ENCODE measurements around the gene PHETA1.
"Not testable (repeated sequence)": the region's sequence is repeated elsewhere in the genome, so short reads cannot be mapped to it uniquely, and the experiment has no call there.

The PHETA1 gene

DNA sequence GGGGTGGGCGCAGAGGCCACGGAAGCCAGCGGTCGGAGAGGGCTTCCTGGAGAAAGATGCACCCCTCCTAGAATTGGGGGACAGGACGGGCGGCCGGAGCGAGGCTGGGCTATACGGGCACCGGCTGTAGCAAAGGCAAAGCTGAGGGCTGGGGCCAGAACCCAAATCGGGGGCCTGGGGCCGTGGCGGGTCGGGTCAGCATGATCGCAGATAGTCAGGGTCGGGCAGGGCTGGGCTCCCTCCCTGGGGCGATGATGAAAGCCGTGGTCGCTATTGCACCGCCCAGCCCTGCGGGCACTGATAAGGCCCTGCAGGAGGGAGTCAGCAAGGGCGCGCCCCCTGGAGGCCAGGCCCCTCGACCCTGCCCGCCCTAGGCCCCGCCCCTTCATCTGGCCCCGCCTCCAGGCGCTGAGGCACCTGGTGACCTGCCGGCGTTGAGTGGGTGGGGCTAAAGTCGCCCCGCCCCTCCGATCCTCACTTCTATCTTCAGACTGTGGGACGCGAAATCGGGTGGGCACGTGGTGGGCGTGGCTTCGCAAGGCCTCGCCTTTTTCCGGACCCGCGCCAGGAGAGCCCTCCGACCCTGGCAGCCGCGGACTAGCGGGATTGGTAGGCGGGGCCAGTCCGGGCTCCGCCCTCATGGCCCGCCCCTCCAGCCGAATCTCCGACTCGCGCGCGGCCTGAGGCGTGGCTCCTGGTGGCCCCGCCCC, 36.4 kb upstream of the PHETA1 start:
- peak; percentile 95 for DNase-seq

DNA sequence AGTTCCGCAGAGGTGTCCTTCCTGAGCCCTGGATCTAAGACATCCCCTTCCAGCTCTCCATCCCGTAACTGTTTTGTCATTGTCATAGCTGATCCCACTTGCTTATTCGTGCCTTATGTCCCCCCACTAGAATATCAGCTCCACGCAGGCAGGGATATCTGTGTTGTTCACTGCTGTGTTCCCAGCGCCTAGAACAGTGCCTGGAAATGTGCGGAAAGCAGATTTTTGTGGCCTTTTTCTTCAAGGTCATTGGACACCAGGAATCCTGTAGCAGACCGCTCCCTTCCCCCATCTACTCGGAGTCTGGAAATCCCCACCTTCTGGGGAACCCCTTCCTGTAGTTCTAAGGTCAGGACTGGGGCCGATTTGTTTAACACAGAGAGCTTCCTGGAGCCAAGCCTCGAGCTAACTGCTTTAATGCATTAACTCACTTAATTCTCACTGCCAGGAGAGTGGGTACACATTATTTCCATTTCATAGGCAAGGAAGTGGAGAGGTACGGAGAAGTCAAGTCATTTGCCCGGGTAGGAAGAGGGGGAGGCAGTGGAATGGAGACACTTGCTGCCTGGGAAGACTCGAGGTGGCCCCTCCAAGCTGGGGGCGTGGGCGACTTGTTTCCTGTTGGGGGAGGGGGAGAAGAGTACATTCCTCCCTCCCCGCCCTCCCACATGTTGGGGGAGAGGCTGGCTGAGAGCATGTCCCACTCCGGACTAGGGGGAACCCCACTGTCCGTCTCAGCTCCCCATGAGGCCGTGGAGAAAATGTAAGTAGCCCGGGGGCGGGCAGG, 35.7 kb upstream of the PHETA1 start:
- DNase-seq, result no peak

GRCh38 chr12:111402490-111402824, 33.6 kb upstream of the PHETA1 start:
- not testable (repeated sequence) for DNase-seq

DNA sequence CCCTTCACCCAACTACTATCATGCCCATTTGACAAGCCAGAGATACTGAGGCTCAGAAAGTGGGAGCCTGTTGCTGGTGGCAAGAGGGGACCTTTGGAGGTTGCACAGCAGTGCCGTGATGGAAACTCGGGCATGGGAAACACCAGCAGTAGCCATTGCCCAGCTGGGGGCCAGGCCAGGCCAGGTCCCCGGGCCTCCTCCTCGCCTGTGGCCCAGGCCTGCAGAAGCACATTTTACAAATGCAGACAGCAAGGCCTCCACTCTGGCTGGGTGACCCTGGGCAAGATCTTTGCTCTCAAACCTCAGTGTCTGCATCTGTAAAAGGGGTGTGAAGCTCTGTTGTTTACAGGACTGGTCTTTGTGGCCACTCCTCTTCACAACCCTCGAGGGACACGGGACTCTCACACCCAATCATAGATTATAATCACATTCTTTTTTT, 32.3 kb upstream of the PHETA1 start:
- DNase-seq, result no peak

- not testable (repeated sequence) for DNase-seq
Observed at GRCh38 chr12:111399741-111400404, 31.0 kb upstream of the PHETA1 start.

DNA sequence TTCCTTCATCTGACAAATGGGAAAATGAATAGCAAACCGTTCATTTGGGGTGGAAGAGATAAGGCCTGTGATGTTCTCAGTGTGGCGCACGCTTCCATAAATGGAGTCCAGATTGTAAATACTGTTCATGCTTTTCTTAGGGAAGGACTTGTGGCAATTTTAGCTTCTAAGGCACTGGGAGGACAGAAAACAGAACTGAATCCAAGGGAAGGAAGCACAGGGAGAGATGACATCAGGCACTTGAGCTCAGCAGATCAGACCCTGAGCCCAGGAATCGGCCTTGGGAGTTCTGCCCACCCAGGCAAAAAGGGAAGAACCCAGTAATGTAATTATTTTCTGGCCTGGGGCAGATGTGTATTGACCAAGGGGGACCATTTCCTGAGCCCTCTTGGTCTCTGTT, 29.6 kb upstream of the PHETA1 start:
- no peak for DNase-seq

GRCh38 chr12:111396726-111397445, 28.0 kb upstream of the PHETA1 start:
- DNase-seq, result peak; percentile 75

- not testable (repeated sequence) for DNase-seq
Observed at GRCh38 chr12:111396271-111396670, 27.4 kb upstream of the PHETA1 start.

DNA sequence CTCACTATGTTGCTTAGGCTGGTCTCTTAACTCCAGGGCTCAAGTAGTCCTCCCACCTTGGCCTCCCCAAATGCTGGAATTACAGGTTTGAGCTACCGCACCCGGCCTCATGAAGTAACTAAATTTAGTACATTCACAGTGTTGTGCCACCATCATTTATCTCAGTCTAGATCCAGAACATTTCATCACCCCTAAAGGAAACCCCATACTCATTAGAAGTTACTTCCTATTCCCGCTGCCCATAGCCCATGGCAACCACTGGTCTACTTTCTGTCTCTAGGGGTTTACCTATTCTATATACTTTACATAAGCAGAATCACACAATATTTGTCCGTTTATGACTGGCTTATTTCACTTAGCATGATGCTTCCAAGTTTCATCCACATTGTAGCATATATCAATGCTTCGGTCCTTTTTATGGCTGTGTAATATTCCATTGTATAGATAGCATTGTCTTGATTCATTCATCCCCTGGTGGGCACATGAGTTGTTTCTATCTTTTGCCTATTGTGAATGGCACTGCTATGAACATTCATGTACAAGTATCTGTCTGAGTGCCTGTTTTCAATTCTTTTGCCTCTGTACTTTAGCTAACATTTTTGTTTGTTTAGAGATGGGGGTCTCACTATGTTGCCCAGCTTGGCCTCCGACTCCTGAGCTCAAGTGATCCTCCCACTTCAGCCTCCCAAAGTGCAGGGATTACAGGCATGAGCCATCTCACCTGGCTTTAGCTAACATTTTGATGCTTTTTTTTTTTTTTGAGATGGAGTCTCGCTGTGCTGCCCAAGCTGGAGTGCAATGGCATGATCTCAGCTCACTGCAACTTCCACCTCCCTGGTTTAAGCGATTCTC, 26.7 kb upstream of the PHETA1 start:
- DNase-seq, result no peak

- DNase-seq, result no peak
Observed at GRCh38 chr12:111394480-111394879, 25.6 kb upstream of the PHETA1 start.

DNA sequence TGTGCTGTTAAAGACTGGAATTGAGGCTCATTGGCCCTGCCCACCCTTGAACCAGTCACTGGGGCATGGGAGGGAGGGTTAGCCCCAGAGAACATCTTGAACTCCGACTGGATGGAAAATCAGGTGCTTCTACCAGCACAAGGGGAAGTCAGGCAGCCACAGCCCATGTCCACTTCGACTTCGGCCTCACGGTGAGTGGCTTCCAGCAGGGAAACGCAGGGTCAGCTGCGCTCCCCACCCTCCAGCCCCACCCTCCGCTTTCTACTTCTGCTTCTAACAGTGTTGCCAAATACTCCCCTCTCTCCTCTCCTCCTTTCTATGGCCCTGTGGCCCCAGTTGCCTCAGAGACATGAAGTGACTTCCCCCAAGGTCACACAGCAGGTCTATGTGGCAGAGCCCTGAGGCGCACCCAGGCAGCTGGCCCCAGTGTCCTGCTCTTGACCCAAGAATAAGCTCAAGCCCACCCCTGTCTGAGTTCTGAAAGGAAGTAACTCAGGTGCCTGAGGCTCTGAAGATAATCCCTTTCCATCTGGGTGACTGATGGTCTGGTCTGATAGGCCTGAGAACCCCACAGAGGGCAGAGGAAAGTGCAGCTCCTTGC, 24.9 kb upstream of the PHETA1 start:
- no peak for DNase-seq

DNA sequence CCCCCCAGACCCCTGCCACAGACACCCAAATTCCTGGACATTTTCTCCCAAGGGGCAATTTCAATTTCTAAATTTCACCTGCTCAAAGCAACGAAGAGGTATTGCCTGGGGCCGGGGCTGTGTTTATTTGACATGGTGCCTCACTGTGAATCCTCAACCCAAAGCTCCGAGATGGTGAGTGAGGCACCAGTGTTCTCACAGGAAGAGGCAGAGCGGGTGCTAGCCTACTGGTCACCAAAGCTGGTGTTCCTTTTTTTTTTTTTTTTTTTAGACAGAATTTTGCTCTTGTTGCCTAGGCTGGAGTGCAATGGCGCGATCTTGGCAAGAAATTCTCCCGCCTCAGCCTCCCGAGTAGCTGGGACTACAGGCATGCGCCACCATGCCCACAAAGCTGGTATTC, 22.0 kb upstream of the PHETA1 start:
- DNase-seq, result no peak

DNA sequence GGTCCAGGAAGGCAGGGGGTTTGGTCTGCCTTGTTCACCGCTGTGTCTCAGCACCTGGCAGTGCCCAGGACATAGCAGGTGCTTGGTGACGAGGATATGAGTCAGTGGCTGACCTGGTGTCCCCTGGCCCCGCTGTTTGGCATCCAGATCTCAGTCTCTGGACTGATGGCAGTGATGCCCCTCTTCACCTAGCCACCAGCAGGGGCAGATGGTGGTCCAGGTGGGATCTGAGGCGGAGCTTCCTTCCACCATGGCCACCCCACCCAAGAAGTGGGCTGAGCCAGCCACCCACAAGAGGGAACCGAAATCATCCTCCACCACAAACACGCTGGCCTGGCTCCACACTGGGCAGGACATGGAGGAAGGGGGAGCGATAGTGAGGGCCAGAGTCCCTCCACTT, 20.7 kb upstream of the PHETA1 start:
- DNase-seq, result no peak

- no peak for DNase-seq
Observed at GRCh38 chr12:111387747-111388323, 18.9 kb upstream of the PHETA1 start.

- no peak for DNase-seq
Observed at GRCh38 chr12:111386885-111387284, 18.0 kb upstream of the PHETA1 start.

DNA sequence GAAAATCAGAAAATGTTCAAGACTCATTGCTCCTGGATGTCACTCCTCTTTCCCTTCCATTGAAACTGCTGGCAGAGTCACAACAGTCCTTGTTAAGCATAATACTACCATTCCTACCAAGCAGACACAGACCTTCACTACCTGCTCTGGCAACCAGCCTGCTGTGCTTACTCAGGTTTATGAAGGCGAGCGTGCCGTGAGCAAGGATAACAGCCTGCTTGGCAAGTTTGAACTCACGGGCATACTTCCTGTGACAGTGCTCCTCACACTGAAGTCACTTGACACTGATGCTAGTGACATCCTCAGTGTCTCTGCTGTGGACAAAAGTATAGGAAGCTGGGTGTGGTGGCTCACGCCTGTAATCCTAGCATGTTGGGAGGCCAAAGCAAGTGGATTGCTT, 15.7 kb upstream of the PHETA1 start:
- no peak for DNase-seq

- no peak for DNase-seq
Observed at GRCh38 chr12:111379942-111380554, 11.2 kb upstream of the PHETA1 start.

DNA sequence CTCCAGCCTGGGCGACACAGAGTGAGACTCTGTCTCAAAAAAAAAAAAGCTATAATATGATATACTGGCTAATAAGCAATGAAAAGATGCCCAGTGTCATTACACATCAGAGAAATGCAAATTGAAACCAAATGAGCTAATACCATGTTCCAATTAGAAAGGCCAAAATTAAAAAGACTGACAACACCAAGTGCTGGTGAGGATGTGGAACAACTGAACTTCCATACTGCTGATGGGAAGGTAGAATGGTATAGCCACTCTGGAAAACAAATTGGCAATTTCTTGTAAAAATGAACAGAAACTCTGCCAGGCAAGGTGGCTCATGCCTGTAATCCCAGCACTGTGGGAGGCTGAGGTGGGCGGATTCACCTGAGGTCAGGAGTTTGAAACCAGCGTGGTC, 8.5 kb upstream of the PHETA1 start:
- DNase-seq, result no peak

GRCh38 chr12:111373231-111373630, 4.3 kb upstream of the PHETA1 start:
- DNase-seq, result not testable (repeated sequence)

DNA sequence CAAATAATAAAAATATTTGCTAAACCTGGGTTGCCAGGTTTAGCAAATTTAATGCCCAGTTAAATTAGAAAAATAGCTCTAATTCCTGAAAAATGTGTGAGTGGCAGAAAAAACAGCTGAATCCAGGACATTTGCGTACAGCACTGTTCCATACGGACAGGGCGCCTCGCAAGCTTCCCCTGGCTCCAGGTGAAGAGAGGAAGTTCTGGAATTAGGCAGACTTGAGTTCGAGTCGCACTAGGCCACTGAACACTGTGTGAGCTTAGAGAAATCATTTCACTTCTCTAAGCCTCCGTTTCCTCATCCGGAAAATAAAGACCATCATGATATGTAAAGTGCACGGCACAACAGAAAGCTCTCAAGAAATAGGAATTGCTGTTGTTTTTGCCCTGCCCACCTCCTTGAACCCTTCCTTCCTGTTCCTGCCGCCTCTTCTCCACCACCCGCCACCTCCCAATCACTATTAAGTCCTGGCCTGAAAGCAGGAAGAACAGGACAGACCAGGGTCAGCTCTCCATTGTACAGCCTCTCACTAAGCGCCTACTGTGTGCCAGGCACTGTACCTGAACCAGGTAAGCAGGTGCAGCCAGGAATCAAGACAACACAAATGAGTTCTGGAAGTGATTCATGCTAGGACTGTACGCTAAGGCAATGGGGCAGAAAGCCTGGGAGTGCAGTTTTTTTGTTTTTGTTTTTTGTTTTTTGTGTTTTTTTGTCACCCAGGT, 763 bp upstream of the PHETA1 start:
- no peak for DNase-seq
